Panc1 (cell line): ENCODE measurements around the gene PCMTD2. TPM values are rescaled to one million over a fixed set of nuclear protein-coding genes. Genes with fewer than 3 reads are reported as not detected.

Experiments
- ATAC-seq: fragments of 200-7000 bp; cut with Tn5 transposase; 2 replicates; pipeline ENCODE4 v1.9.1; 2020; ENCODE audit warnings: mild to moderate bottlenecking, moderate library complexity
- BruUV-seq: library from RNA; stranded (reverse); fragments of 400-500 nt; replicated peaks from 2 replicates; lab custom pipeline; 2021; lab: Mats Ljungman, UMichigan
- CTCF ChIA-PET: fragments of 300-600 bp; sonication (Branson Sonifier 250); formaldehyde crosslinking; loops from one replicate; lab custom pipeline; 2022; ENCODE audit warnings: antibody characterized with exemption; lab: Charles Lee
- POLR2A ChIA-PET: fragments of 300-600 bp; sonication (Branson Sonifier 250); formaldehyde crosslinking; loops from one replicate; lab custom pipeline; 2022; ENCODE audit warnings: antibody characterized with exemption; lab: Charles Lee
- DNase-seq: peaks from one replicate; pipeline ENCODE4 v3.0.0-alpha.2; 2010; ENCODE audit warnings: low read depth, low spot score
- H3K27ac ChIP-seq: 2 replicates; pipeline ENCODE4 v1.5.1; 2011; ENCODE audit warnings: mild to moderate bottlenecking, low read length, inconsistent platforms
- H3K27me3 ChIP-seq: fragments of 200-500 bp; sonication (Bioruptor generic); 2 replicates; pipeline ENCODE4 v1.6.0; 2014; ENCODE audit warnings: low read length, inconsistent platforms; ENCODE audit not compliant: control insufficient read depth, insufficient read depth
- H3K36me3 ChIP-seq: fragments of 200-500 bp; sonication (Bioruptor generic); 2 replicates; pipeline ENCODE4 v1.5.1; 2014; ENCODE audit warnings: inconsistent platforms, mild to moderate bottlenecking, low read length, moderate library complexity; ENCODE audit not compliant: control insufficient read depth, insufficient read depth
- H3K4me1 ChIP-seq: 2 replicates; pipeline ENCODE4 v1.5.1; 2011; ENCODE audit warnings: inconsistent platforms, mild to moderate bottlenecking, low read length, moderate library complexity; ENCODE audit not compliant: control insufficient read depth, insufficient read depth
- H3K4me3 ChIP-seq, 2 experiments: 2 replicates each; pipeline ENCODE4 v1.5.1; 2011 to 2012; ENCODE audit warnings: low read depth in 2 of 2, low read length in 2 of 2, mild to moderate bottlenecking in 2 of 2, inconsistent platforms in 1 of 2, moderate library complexity in 1 of 2
- H3K9me3 ChIP-seq: fragments of 200-500 bp; sonication (Bioruptor generic); 2 replicates; pipeline ENCODE4 v1.5.1; 2014; ENCODE audit warnings: low read depth, mild to moderate bottlenecking, inconsistent platforms, low read length, moderate library complexity; ENCODE audit not compliant: control insufficient read depth, insufficient read depth
- POLR2AphosphoS5 ChIP-seq: IDR thresholded peaks from 2 replicates; pipeline ENCODE4 v1.6.1; 2012; ENCODE audit warnings: mild to moderate bottlenecking, low read depth, low read length, moderate library complexity
- SIN3A ChIP-seq: IDR thresholded peaks from 2 replicates; pipeline ENCODE4 v1.6.1; 2012; ENCODE audit warnings: low read depth, mild to moderate bottlenecking, low read length, moderate library complexity, borderline replicate concordance; ENCODE audit not compliant: insufficient read depth
- TCF7L2 ChIP-seq: IDR thresholded peaks from 2 replicates; pipeline ENCODE4 v1.6.1; 2011; ENCODE audit warnings: mild to moderate bottlenecking, low read depth, low read length, inconsistent platforms
- in situ Hi-C: cut with HindIII; loops from 2 replicates; pipeline ENCODE4 v1.10.0; 2016; ENCODE audit warnings: low sequenced_read_pairs, low pct_unique_long_range_greater_than_20kb
- intact Hi-C: fragments of 100-400 bp; cut with micrococcal nuclease; formaldehyde crosslinking; loops from one replicate; pipeline ENCODE4 v1.10.0; 2022; ENCODE audit not compliant: unreplicated experiment
- total RNA-seq: library from RNA; stranded (reverse); gene quantifications from one replicate; pipeline ENCODE4 v1.2.1, GENCODE V29; 2021; ENCODE audit not compliant: unreplicated experiment
- TF ChIP-seq, protein P1 (sequence below), 2 experiments: IDR thresholded peaks; 2 replicates each; pipeline ENCODE4 v1.6.1; 2011 to 2012; ENCODE audit warnings: low read depth in 2 of 2, control low read depth in 1 of 2, low read length in 1 of 2, mild to moderate bottlenecking in 1 of 2, moderate library complexity in 1 of 2; ENCODE audit not compliant: insufficient read depth in 1 of 2
- TF ChIP-seq, protein P2 (sequence below): fragments of 450-650 bp; IDR thresholded peaks from 2 replicates; pipeline ENCODE4 v1.5.1; 2017; ENCODE audit warnings: mild to moderate bottlenecking

The PCMTD2 gene
- total RNA-seq, 1 experiment from 2014 or later, result 35.0 TPM

DNA sequence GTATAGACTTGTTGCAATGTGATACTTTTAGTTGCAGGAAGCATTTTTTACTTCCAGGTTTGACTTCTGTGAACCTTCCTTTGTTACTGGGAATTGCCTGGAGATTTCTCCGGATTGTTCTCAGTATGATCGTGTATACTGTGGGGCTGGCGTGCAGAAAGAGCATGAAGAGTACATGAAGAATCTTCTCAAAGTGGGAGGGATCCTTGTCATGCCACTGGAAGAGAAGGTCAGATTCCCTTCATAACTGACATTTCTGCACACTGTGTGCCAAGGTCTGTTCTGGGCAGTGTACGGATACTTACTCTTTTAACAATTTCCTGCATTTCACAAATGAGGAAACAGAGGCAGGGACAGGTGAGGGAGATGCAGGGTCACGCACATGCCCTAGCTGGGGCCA is 9.7 kb downstream of the PCMTD2 start:
- Histone ChIP-seq H3K27me3 (no peaks in the 10 kb centered on the region), H3K4me1 (no peaks in the 10 kb centered on the region), H3K27ac (no peak overlapping the region), H3K36me3 (no peaks in the 10 kb centered on the region), H3K4me3 (no peak overlapping the region), H3K9me3 (no peaks in the 10 kb centered on the region)
- ChIA-PET POLR2A (no interaction called here), CTCF (no interaction called here)
- DNase-seq (no peak), ATAC-seq (no peak)
- no peak for TF ChIP-seq POLR2AphosphoS5
- no peak for TF ChIP-seq SIN3A
- TF ChIP-seq, protein P1, sequence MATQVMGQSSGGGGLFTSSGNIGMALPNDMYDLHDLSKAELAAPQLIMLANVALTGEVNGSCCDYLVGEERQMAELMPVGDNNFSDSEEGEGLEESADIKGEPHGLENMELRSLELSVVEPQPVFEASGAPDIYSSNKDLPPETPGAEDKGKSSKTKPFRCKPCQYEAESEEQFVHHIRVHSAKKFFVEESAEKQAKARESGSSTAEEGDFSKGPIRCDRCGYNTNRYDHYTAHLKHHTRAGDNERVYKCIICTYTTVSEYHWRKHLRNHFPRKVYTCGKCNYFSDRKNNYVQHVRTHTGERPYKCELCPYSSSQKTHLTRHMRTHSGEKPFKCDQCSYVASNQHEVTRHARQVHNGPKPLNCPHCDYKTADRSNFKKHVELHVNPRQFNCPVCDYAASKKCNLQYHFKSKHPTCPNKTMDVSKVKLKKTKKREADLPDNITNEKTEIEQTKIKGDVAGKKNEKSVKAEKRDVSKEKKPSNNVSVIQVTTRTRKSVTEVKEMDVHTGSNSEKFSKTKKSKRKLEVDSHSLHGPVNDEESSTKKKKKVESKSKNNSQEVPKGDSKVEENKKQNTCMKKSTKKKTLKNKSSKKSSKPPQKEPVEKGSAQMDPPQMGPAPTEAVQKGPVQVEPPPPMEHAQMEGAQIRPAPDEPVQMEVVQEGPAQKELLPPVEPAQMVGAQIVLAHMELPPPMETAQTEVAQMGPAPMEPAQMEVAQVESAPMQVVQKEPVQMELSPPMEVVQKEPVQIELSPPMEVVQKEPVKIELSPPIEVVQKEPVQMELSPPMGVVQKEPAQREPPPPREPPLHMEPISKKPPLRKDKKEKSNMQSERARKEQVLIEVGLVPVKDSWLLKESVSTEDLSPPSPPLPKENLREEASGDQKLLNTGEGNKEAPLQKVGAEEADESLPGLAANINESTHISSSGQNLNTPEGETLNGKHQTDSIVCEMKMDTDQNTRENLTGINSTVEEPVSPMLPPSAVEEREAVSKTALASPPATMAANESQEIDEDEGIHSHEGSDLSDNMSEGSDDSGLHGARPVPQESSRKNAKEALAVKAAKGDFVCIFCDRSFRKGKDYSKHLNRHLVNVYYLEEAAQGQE (IDR thresholded peaks at IDR 0.05; ENCODE audit: insufficient read depth in 1 of 2, low read depth in 2 of 2, low read length in 1 of 2), result no peak
- TF ChIP-seq, protein P2, sequence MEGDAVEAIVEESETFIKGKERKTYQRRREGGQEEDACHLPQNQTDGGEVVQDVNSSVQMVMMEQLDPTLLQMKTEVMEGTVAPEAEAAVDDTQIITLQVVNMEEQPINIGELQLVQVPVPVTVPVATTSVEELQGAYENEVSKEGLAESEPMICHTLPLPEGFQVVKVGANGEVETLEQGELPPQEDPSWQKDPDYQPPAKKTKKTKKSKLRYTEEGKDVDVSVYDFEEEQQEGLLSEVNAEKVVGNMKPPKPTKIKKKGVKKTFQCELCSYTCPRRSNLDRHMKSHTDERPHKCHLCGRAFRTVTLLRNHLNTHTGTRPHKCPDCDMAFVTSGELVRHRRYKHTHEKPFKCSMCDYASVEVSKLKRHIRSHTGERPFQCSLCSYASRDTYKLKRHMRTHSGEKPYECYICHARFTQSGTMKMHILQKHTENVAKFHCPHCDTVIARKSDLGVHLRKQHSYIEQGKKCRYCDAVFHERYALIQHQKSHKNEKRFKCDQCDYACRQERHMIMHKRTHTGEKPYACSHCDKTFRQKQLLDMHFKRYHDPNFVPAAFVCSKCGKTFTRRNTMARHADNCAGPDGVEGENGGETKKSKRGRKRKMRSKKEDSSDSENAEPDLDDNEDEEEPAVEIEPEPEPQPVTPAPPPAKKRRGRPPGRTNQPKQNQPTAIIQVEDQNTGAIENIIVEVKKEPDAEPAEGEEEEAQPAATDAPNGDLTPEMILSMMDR, result no peak
- TF ChIP-seq TCF7L2, result no peak
- no TSS peak for BruUV-seq
- intact Hi-C loops (no loop called here), in situ Hi-C loops (no loop called here)

DNA sequence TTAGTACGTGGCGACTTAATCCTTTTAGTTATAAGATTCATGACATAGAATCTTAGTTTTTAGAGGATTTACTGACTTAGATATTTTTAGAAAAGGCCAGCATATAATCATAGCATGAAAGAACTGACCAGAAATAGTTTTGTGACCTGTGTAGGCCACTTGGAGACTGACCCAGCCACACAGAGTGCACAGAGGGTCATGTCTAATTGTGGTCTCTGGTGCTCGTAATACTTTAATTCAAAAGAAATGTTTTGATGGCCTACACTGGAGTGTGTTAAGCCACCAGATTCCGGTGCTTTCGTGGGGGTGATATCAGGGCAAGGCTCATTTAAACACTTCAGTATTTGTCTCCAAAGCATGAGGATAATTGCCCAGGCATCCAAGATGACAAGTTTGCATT is 11.4 kb downstream of the PCMTD2 start:
- DNase-seq, result no peak
- ATAC-seq, result no peak
- ChIA-PET CTCF (no interaction called here), POLR2A (no interaction called here)
- intact Hi-C loops (no loop called here), in situ Hi-C loops (no loop called here)
- TF ChIP-seq TCF7L2 (no peak), SIN3A (no peak), POLR2AphosphoS5 (no peak)
- TF ChIP-seq, protein P2, result no peak
- TF ChIP-seq, protein P1 (IDR thresholded peaks at IDR 0.05; ENCODE audit: insufficient read depth in 1 of 2, low read depth in 2 of 2, low read length in 1 of 2), result no peak
- Histone ChIP-seq H3K9me3 (no peaks in the 10 kb centered on the region), H3K4me3 (no peak overlapping the region), H3K27me3 (no peaks in the 10 kb centered on the region), H3K36me3 (no peaks in the 10 kb centered on the region), H3K27ac (no peak overlapping the region), H3K4me1 (no peaks in the 10 kb centered on the region)
- no TSS peak for BruUV-seq
